ENCODE measurements around the gene TSR1.

GRCh38 chr17:2372180-2372579 is 35.9 kb upstream of the TSR1 start:
- TF ChIP-seq CTCF (IDR thresholded peaks at IDR 0.05): no peak
- no peak for TF ChIP-seq POLR2A (IDR thresholded peaks at IDR 0.05)
